IMR-90 (cell line): Measurements from ENCODE around the gene SLC4A1. TPM values are rescaled to one million over a fixed set of nuclear protein-coding genes. Genes with fewer than 3 reads are reported as not detected.

ENCODE experiments used
- ATAC-seq: fragments of 200-7000 bp; cut with Tn5 transposase; 2 replicates; pipeline ENCODE4 v1.9.1; 2020; ENCODE audit warnings: low read depth, mild to moderate bottlenecking, moderate library complexity
- BruUV-seq: library from RNA; stranded (reverse); fragments of 400-500 nt; replicated peaks from 2 replicates; lab custom pipeline; 2021; lab: Mats Ljungman, UMichigan
- CTCF ChIA-PET: fragments of 300-600 bp; formaldehyde crosslinking; extraction: SDS; loops from one replicate; lab custom pipeline; 2021; ENCODE audit warnings: antibody characterized with exemption; lab: Yijun Ruan, JAX
- POLR2A ChIA-PET: fragments of 300-600 bp; sonication (Branson Sonifier 250); formaldehyde crosslinking; loops from one replicate; lab custom pipeline; 2022; ENCODE audit warnings: antibody characterized with exemption; ENCODE audit not compliant: unreplicated experiment; lab: Charles Lee
- DNase-seq: peaks from one replicate; pipeline ENCODE4 v3.0.0; 2013
- H2AFZ ChIP-seq: replicated peaks from 2 replicates; pipeline ENCODE3; 2013; ENCODE audit warnings: low read length, mild to moderate bottlenecking; ENCODE audit not compliant: poor library complexity
- H2AK5ac ChIP-seq: 2 replicates; pipeline ENCODE4 v1.6.1; 2013; ENCODE audit warnings: low read depth, low read length, inconsistent platforms
- H2AK9ac ChIP-seq: replicated peaks from 2 replicates; pipeline ENCODE3; 2013; ENCODE audit warnings: mild to moderate bottlenecking, low read depth, low read length, moderate library complexity; ENCODE audit not compliant: poor library complexity
- H2BK120ac ChIP-seq: 2 replicates; pipeline ENCODE4 v1.6.1; 2013; ENCODE audit warnings: low read depth, low read length, inconsistent platforms
- H2BK15ac ChIP-seq: 3 replicates; pipeline ENCODE4 v1.6.1; 2013; ENCODE audit warnings: low read depth, low read length, inconsistent platforms
- H2BK20ac ChIP-seq: 2 replicates; pipeline ENCODE4 v1.6.1; 2013; ENCODE audit warnings: low read depth, mild to moderate bottlenecking, inconsistent platforms, low read length, moderate library complexity
- H2BK5ac ChIP-seq: 2 replicates; pipeline ENCODE4 v1.6.1; 2013; ENCODE audit warnings: mild to moderate bottlenecking, low read depth, low read length, inconsistent platforms; ENCODE audit not compliant: poor library complexity, severe bottlenecking
- H3K14ac ChIP-seq: replicated peaks from 2 replicates; pipeline ENCODE4 v1.6.1; 2013; ENCODE audit warnings: low read depth, low read length, inconsistent platforms
- H3K18ac ChIP-seq: 2 replicates; pipeline ENCODE4 v1.6.1; 2013; ENCODE audit warnings: low read depth, low read length, control low read depth
- H3K23ac ChIP-seq: 2 replicates; pipeline ENCODE4 v1.6.1; 2013; ENCODE audit warnings: low read depth, low read length, inconsistent platforms
- H3K27ac ChIP-seq: 2 replicates; pipeline ENCODE4 v1.5.1; 2013; ENCODE audit warnings: mild to moderate bottlenecking, control low read depth, low read length; ENCODE audit not compliant: insufficient read depth
- H3K27me3 ChIP-seq: 2 replicates; pipeline ENCODE4 v1.6.1; 2013; ENCODE audit warnings: low read length; ENCODE audit not compliant: control insufficient read depth, insufficient read depth
- H3K36me3 ChIP-seq: 2 replicates; pipeline ENCODE4 v1.6.1; 2013; ENCODE audit warnings: low read length, mixed read lengths; ENCODE audit not compliant: control insufficient read depth, insufficient read depth
- H3K4ac ChIP-seq: 2 replicates; pipeline ENCODE4 v1.6.1; 2013; ENCODE audit warnings: low read depth, low read length, inconsistent platforms
- H3K4me1 ChIP-seq: 2 replicates; pipeline ENCODE4 v1.6.1; 2013; ENCODE audit warnings: low read length, mixed read lengths; ENCODE audit not compliant: control insufficient read depth, insufficient read depth
- H3K4me2 ChIP-seq: 2 replicates; pipeline ENCODE4 v1.6.1; 2013; ENCODE audit warnings: low read depth, mild to moderate bottlenecking, control low read depth, low read length, moderate library complexity
- H3K4me3 ChIP-seq: 2 replicates; pipeline ENCODE4 v1.5.1; 2013; ENCODE audit warnings: low read depth, mild to moderate bottlenecking, control low read depth, low read length, moderate library complexity; ENCODE audit not compliant: insufficient read depth
- H3K56ac ChIP-seq: 2 replicates; pipeline ENCODE4 v1.6.1; 2013; ENCODE audit warnings: low read length, inconsistent platforms; ENCODE audit not compliant: insufficient read depth; ENCODE audit errors: extremely low read depth
- H3K79me1 ChIP-seq, 2 experiments: 2 replicates each; pipeline ENCODE4 v1.6.1; 2013; ENCODE audit warnings: low read length in 2 of 2, inconsistent platforms in 1 of 2, low read depth in 1 of 2
- H3K9ac ChIP-seq: 2 replicates; pipeline ENCODE4 v1.6.1; 2013; ENCODE audit warnings: low read depth, low read length, control low read depth
- H3K9me1 ChIP-seq: 2 replicates; pipeline ENCODE4 v1.6.1; 2013; ENCODE audit warnings: low read length, inconsistent platforms; ENCODE audit not compliant: insufficient read depth
- H3K9me3 ChIP-seq: 2 replicates; pipeline ENCODE4 v1.6.1; 2013; ENCODE audit warnings: low read length; ENCODE audit not compliant: control insufficient read depth, insufficient read depth
- H4K20me1 ChIP-seq: 2 replicates; pipeline ENCODE4 v1.6.1; 2013; ENCODE audit warnings: low read length, inconsistent platforms; ENCODE audit not compliant: insufficient read depth
- H4K5ac ChIP-seq: 2 replicates; pipeline ENCODE4 v1.6.1; 2013; ENCODE audit warnings: mild to moderate bottlenecking, low read depth, low read length, control low read depth
- H4K8ac ChIP-seq, 2 experiments: 2 replicates each; pipeline ENCODE4 v1.6.1; 2013; ENCODE audit warnings: low read depth in 2 of 2, low read length in 2 of 2, control low read depth in 1 of 2, inconsistent platforms in 1 of 2
- H4K91ac ChIP-seq: 2 replicates; pipeline ENCODE4 v1.6.1; 2013; ENCODE audit warnings: low read depth, low read length, inconsistent platforms; ENCODE audit not compliant: insufficient read depth
- BHLHE40 ChIP-seq: fragments of 150-350 bp; IDR thresholded peaks from 2 replicates; pipeline ENCODE4 v1.6.1; 2016; ENCODE audit warnings: mild to moderate bottlenecking, low read depth, low read length
- CTCF ChIP-seq: conservative IDR thresholded peaks from 2 replicates; pipeline ENCODE4 v1.5.1; 2012; ENCODE audit warnings: mild to moderate bottlenecking, low read depth, low read length, improper control_type of control experiment
- ELK1 ChIP-seq: fragments of 150-350 bp; IDR thresholded peaks from 2 replicates; pipeline ENCODE4 v1.6.1; 2016; ENCODE audit warnings: low read depth, mild to moderate bottlenecking, low read length, moderate library complexity, borderline replicate concordance
- FOS ChIP-seq: fragments of 150-350 bp; IDR thresholded peaks from 2 replicates; pipeline ENCODE4 v1.6.1; 2016; ENCODE audit warnings: low read depth, low read length
- MAFK ChIP-seq: IDR thresholded peaks from 2 replicates; pipeline ENCODE4 v1.6.1; 2012; ENCODE audit warnings: low read depth, low read length, improper control_type of control experiment
- MXI1 ChIP-seq: IDR thresholded peaks from 2 replicates; pipeline ENCODE4 v1.6.1; 2012; ENCODE audit warnings: low read depth, mild to moderate bottlenecking, low read length, moderate library complexity, borderline replicate concordance
- RAD21 ChIP-seq: IDR thresholded peaks from 2 replicates; pipeline ENCODE4 v1.6.1; 2012; ENCODE audit warnings: low read length, improper control_type of control experiment
- RFX5 ChIP-seq: IDR thresholded peaks from 2 replicates; pipeline ENCODE4 v1.8.0; 2012; ENCODE audit warnings: low read depth, mild to moderate bottlenecking, low read length, moderate library complexity
- SMC3 ChIP-seq: fragments of 150-350 bp; IDR thresholded peaks from 2 replicates; pipeline ENCODE4 v1.6.1; 2016; ENCODE audit warnings: low read depth, mild to moderate bottlenecking, antibody characterized with exemption, low read length, moderate library complexity
- WGBS, 2 experiments: methylation state at CpG; one replicate each; pipeline versions ENCODE4 v1.1.5 to v1.1.7; 2013; ENCODE audit warnings: missing lambda C conversion rate in 2 of 2; ENCODE audit not compliant: insufficient read length in 1 of 2; ENCODE audit errors: extremely low coverage in 2 of 2; 5-methylcytosine and 5-hydroxymethylcytosine counted together
- dilution Hi-C: fragments of 300-500 bp; cut with HindIII; formaldehyde crosslinking; loops from one replicate; pipeline ENCODE4 v1.14.3; 2018; ENCODE audit warnings: low sequenced_read_pairs; ENCODE audit not compliant: unreplicated experiment
- in situ Hi-C: fragments of 300-500 bp; cut with MboI; formaldehyde crosslinking; loops from 3 replicates; pipeline ENCODE4 v1.14.3; 2019; ENCODE audit warnings: low sequenced_read_pairs, inconsistent platforms, mixed read lengths
- intact Hi-C: fragments of 100-400 bp; cut with micrococcal nuclease; formaldehyde crosslinking; loops from 2 replicates; pipeline ENCODE4 v1.10.0; 2022
- polyA plus RNA-seq, 3 experiments: library from polyadenylated mRNA; depleted of rRNA; stranded (reverse); fragments of >200 nt; gene quantifications; 2 replicates each; pipeline ENCODE4 v1.2.3, GENCODE V29; 2012; ENCODE audit warnings: low replicate concordance in 1 of 3
- total RNA-seq: library from RNA; depleted of rRNA; stranded (reverse); fragments of >200 nt; gene quantifications from 2 replicates; pipeline ENCODE4 v1.2.3, GENCODE V29; 2012

The SLC4A1 gene
- total and polyA plus RNA-seq, 2 of the 4 experiments (the other 2 are of a cell fraction): not detected

GRCh38 chr17:44217738-44218343, 50.1 kb downstream of the SLC4A1 start (continued):
- no peak for TF ChIP-seq BHLHE40

GRCh38 chr17:44216694-44217093, 51.2 kb downstream of the SLC4A1 start:
- H3K79me1 ChIP-seq: peaks cover 32 to 53% of the 10 kb centered on the region in 2 experiments
- CTCF ChIA-PET: no interaction called here
- no peak overlapping the region for H3K23ac ChIP-seq
- H3K9me1 ChIP-seq: peaks cover 20% of the 10 kb centered on the region
- in situ Hi-C loops (loop anchor here (25.0 kb wide), 2 partner anchors 296 to 421 kb away; partner anchors contain the start of gene GPATCH8), dilution Hi-C loops (no loop called here), intact Hi-C loops (loop anchor here (10.0 kb wide), 1 partner anchor 288 kb away; the partner anchor contains the start of gene GPATCH8)
- H3K14ac ChIP-seq: no peak overlapping the region
- H2AK5ac ChIP-seq: no peak overlapping the region
- no peak overlapping the region for H3K18ac ChIP-seq
- H4K20me1 ChIP-seq: peaks cover 28% of the 10 kb centered on the region
- no peak overlapping the region for H4K91ac ChIP-seq
- H3K9me3 ChIP-seq: no peaks in the 10 kb centered on the region
- H4K8ac ChIP-seq: no peak overlapping the region
- no peak overlapping the region for H3K56ac ChIP-seq
- no peak overlapping the region for H2BK120ac ChIP-seq
- no peak overlapping the region for H2AK9ac ChIP-seq
- no peak overlapping the region for H3K4ac ChIP-seq
- H3K9ac ChIP-seq: no peak overlapping the region
- no peak for DNase-seq
- no peak overlapping the region for H2BK15ac ChIP-seq
- H3K4me1 ChIP-seq: peaks cover 6% of the 10 kb centered on the region
- H3K4me3 ChIP-seq: no peak overlapping the region
- H2AFZ ChIP-seq: no peak overlapping the region
- POLR2A ChIA-PET: no interaction called here
- H3K27me3 ChIP-seq: no peaks in the 10 kb centered on the region
- peaks cover 41% of the 10 kb centered on the region for H3K36me3 ChIP-seq
- H2BK5ac ChIP-seq: no peak overlapping the region
- no peak overlapping the region for H2BK20ac ChIP-seq
- no TSS peak for BruUV-seq
- no peak for ATAC-seq
- H4K5ac ChIP-seq: no peak overlapping the region
- no peak overlapping the region for H3K27ac ChIP-seq
- no peak for TF ChIP-seq RFX5
- no peak for TF ChIP-seq RAD21
- no peak for TF ChIP-seq MXI1
- TF ChIP-seq FOS: no peak
- no peak for TF ChIP-seq SMC3
- TF ChIP-seq ELK1: no peak
- TF ChIP-seq CTCF: no peak
- TF ChIP-seq MAFK: no peak
- 90% methylated on average over 2 of the region's 5 CpGs; no CpG with 5 or more reads in 1 of the 2 experiments for WGBS, 2 experiments
- H3K4me2 ChIP-seq: no peak overlapping the region
